Activated effector memory CD4-positive, alpha-beta T cell treated with Interleukin-2 at 50 U/mL for 16 hours (primary cell): ENCODE results near the gene SRRM3.
"Not testable (repeated sequence)": the region's sequence is repeated elsewhere in the genome, so short reads cannot be mapped to it uniquely, and the experiment has no call there.

Experiments
- DNase-seq: peaks from one replicate; pipeline ENCODE4 v3.0.0-alpha.2; 2020

SRRM3 gene

DNA sequence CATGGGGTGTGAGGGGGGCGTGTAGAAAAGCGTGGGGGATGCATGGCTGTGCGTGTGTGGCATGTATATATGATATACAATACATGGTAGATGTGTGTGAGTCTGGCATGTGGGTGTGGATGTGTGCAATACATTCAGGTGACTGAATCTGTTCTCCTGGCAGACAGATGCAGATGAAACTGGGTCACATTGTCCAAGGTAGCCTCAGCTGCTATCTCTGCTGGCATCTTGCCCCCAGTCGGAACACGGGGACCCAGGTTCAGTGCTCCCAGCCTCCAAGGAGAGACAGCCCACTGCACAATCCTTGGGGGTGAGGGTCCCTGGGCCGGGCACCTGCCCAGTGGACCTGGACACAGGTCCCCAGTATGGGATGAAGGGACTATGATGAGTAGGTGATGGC, 12.4 kb upstream of the SRRM3 start:
- DNase-seq, result no peak

GRCh38 chr7:76191783-76192240, 9.9 kb upstream of the SRRM3 start:
- no peak for DNase-seq

DNA sequence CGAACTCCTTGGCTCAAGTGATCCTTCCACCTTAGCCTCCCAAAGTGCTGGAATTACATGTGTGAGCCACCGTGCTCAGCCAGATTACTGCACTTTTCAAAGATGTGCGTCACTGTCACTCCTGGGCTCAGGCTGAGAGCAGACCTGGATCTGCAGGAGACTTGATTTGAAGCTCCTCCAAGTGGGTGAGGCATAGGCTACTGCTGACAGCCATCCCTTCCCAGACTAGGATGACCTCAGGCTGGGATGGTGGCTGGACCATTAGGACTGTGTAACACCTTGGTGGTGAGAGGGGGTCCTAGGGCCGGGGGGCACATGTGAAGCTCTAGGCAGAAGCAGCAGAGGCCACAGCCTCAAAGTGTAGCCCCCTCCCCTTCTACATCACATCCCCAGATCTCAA, 8.2 kb upstream of the SRRM3 start:
- DNase-seq, result no peak

DNA sequence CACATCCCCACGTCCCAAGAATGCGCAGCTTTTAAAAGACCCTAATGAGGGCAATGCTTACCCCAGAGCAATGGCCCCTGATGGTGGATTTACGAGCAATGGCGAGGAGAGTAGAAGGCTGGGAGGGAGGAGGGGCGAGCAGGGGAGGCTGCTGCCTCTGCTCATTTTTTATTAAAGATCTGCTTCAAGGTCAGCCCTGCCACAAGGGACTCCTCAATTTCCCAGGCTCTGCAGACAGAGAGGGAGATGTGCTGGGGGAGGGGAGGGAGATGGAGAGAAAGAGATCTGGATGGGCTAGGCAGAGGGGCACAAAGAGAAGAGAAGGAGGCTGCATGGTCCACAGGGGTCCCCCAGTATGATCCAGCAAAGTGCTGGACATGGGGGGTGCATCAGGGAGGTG, 7.8 kb upstream of the SRRM3 start:
- no peak for DNase-seq

GRCh38 chr7:76196786-76197185, 4.9 kb upstream of the SRRM3 start:
- DNase-seq, result no peak

GRCh38 chr7:76198202-76198601, 3.5 kb upstream of the SRRM3 start:
- no peak for DNase-seq

DNA sequence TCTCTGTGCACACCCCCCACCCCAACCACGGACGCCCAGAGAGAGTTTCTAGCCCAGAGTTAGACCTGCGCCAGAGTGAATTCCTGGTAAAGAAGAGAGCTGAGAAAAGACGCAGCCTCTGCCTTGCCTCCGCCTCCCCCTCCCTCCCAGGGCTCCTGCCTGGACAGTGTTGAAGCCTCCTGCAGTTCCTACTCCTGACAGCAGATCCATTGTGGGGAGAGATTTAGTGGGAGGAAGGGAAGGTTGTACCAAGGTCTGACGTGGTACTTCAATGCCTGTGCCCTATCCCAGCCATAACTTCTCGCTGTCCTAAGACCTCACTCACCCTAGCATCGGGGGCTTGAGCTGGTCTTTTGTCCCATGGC, 952 bp downstream of the SRRM3 start:
- no peak for DNase-seq

- no peak for DNase-seq
These were observed 2.5 kb downstream of the SRRM3 start for GRCh38 chr7:76204147-76204546.

DNA sequence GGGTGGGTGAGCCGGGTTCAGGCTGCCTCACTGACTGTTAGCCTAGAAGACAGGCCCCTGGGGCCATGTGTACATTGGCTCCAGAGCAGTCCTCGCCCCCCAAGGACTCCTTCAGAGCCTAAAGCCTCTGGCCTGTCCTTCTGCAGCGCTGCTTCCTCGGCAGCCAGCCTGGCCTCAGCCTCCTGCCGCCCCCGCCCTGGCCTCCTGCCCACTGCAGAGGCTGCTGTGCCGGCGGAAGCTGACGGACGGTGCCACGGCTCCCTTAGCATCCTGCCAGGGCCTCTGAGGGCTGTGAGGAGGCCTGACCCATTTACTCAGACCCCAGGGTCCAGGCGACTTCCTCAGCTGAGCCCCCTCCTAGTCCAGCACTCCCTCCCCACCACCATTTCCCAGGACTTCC, 4.9 kb downstream of the SRRM3 start:
- DNase-seq, result no peak

GRCh38 chr7:76209310-76209709, 7.6 kb downstream of the SRRM3 start:
- DNase-seq, result no peak

DNA sequence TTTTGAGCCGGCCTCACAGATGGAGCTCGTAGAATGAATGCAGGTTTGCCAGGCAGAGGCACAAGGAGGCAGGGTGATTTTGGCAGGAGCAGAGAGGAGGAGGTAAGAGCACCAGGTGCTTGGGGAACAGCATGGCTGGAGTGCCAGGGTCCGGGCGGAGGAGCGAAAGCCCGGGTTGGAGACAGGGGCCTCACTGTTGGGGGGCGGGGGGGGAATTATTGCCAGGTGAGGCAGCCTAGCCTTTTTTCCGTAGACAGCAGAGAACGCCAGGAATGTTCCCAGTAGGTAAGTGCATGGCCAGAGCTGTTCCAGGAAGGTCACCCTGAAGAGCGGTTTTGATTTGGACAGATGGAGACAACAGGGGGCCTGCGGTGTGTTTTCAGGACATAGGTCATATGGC, 9.5 kb downstream of the SRRM3 start:
- DNase-seq, result no peak

- not testable (repeated sequence) for DNase-seq
These were observed 13.7 kb downstream of the SRRM3 start for GRCh38 chr7:76215349-76215748.

DNA sequence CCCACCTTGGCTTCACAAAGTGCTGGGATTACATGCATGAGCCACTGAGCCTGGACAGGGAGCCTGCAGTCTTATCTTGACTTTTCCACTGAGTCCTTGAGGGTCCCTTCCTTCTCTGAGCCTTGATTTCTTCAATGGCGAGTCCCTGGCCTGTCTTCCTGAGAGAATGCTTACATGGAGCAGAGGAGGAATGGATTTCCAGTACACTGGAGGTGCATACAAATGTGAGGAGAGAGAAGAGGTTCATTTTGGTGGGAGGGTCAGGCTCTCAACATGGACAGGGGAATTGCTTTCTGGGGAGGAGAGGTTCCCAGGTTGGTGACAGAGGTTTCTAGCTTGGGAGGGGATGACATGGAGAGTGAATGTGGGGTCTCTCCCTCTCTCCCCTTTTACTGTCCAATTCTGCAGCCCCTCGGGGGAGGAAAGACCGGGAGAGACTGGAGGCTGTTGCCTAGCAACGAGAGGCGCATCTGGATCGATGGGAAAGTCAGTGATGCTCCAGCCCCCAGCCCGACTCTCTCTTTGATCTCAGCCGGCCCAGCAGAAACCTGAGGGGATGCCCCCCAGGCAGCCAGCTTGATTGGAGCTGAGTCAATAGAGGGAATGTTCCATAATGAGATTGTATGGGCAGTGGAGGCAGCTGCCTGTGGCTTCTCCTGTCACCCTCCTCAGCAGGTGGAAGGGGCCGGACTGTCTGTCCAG, 14.8 kb downstream of the SRRM3 start:
- no peak for DNase-seq

DNA sequence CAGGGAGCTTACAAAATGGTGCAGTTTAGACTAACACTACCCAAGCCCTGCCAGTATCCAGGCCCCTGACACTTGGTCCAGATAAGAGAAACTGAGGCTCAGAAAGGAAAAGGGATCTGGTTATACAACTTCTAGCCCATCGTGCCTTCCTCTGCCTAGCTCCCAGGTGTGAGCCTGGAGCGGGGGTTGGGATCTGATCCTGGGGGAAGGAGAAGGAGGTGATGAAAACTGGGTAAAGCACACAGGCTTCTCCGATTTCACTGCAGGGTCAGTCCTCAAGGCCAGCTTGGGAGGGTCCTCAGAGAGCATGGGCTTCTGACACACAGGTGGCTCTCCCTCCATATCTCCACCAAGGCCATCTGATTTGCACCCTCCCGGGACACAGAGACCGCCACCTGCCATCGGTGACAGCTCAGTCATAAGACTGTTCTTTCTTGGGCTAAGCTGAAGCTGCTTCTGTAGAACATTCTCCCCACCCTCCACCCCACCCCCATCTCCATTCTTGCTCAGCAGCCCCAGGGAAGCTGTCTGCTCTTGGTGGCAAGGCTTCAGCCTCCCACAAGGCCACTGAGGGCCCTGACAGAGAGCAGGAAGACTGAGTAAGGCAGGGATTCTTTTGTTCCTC, 16.4 kb downstream of the SRRM3 start:
- DNase-seq, result no peak

DNA sequence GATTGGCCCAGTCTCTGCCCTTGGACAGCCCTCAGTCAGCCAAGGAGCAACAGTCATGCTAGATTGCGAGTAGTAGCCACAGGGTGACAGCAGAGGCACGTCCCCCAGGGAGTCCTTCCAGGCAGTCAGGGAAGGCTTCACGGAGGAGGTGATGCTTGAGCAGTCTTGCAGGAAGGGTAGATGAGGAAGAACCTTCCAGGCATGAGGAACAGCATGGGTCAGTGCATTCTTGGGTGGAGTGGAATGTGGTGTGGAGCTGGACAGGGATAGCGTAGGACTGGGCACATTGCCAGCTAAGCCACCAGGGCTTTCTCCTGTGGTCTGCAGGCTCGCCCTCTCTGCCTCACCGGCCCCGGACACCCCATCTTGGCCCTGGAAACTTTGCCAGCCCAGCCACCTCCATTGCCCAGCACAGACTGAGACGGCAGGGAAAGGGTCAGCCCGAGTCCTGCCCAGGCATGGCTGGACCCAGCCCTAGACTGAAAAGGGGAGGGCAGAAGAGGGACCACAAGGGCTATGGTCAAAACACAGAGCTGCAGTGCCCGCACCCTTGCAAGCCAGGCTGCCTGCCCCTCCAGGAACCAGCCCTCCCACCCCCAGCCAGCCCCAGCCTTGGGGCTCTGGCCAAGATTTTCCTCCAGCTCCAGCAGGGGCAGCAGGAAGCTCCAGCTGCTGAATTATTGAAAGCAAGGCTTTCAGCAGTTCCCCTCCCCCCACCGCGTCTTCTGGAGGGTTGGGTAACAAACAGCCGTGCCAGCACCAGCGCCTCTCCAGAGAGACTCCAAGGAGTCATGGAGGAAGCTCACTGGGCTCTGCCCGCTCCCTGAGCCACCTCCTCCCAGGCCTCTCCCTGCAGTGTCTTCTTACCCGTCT, 18.7 kb downstream of the SRRM3 start:
- no peak for DNase-seq

GRCh38 chr7:76222333-76222732, 20.6 kb downstream of the SRRM3 start:
- DNase-seq, result no peak

- DNase-seq, result no peak
These were observed 21.1 kb downstream of the SRRM3 start for GRCh38 chr7:76222839-76223238.

DNA sequence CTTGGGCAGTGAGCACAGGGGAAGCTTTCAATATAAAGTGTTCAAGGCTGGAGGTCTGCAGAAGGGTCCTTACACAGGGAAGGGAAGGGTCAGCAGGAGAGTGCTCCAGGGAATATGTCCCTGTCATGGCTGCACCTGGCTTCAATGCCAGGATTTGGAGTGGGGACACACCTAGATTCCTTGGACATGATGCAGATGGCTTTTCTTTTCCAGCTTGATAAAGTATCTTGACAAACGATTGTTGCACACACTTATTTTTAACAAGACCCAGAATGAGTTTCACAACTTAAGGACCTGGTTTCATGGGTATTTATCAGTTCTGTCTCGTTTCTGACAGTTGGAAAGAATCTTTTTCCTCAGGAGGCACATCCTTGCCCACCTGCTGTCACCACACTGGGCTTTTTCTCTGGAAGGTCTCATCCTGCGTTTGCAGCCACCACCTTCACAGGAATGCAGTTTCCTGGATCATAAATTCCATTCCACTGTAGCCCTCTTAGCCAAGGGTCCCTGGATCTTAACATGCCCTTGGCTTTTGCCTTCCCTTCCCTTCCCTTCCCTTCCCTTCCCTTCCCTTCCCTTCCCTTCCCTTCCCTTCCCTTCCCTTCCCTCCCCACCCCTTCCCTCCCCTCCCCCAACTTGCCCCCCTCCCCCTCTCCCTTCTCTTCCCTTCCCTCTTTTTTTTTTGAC, 21.7 kb downstream of the SRRM3 start:
- DNase-seq, result no peak

- no peak for DNase-seq
These were observed 23.0 kb downstream of the SRRM3 start for GRCh38 chr7:76224695-76225094.

DNA sequence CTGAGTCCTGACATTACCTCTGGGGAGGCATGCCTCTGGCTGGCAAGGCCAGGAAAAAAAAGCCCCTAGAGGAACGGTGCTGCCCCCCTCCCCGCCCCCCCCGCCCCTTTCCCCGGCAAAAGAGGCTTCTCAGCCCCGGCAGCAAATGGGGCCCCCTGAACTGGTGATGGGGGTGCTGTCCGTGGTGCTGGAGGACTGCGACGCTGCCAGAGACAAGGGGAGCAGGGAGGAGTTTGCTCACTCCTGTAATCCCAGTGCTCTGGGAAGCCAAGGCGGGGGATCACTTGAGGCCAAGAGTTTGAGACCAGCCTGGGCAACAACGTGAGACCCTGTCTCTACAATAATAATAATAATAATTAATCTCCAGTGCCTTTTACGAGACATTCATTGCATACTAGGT, 23.7 kb downstream of the SRRM3 start:
- peak; percentile 6 for DNase-seq

- DNase-seq, result no peak
These were observed 24.3 kb downstream of the SRRM3 start for GRCh38 chr7:76225951-76226350.

DNA sequence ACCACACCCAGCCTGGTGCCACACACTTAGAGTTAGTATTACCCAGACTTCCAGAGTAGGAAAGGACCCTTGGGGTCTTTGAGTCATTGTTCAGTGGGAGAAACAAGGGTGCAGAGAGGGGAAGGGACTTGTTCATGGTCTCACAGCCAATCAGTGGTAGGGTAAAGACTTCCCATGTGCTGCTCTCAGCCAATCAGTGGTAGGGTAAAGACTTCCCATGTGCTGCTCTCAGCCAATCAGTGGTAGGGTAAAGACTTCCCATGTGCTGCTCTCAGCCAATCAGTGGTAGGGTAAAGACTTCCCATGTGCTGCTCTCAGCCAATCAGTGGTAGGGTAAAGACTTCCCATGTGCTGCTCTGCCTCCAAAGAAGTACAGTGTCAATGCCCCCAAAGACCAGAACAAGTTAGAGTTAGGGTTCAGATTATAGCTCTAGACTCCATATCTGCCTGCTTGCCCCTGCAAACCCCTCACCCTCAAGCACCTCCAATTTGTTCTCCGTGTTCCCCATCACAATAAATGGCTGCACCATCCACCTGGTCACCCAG, 25.3 kb downstream of the SRRM3 start:
- not testable (repeated sequence) for DNase-seq

DNA sequence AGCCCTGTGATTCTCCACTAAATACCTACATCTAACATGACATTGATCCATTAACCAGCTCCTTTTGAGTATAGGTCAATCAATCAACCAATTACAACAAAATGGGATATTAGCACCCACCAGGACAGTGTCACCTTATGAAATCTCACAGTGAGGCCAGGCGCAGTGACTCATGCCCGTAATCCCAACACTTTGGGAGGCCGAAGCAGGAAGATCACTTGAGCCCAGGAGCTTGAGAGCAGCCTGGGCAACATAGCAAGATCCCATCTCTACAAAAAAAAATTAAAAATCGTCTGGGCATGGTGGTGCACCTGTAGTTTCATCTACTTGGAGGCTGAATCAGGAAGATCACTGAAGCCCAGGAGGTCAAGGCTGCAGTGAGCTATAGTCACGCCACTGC, 28.5 kb downstream of the SRRM3 start:
- no peak for DNase-seq
